ENCODE results near the gene DIP2B. TPM values are rescaled to one million over a fixed set of nuclear protein-coding genes. Genes with fewer than 3 reads are reported as not detected.

The DIP2B gene
- polyA plus RNA-seq, 3 donors, result 3.5 to 12.3 (median 6.5) TPM

GRCh38 chr12:50745861-50746260 lies 241.1 kb downstream of the DIP2B start:
- H3K9me3 ChIP-seq (replicated peaks in 1 of 2; ENCODE audit: control insufficient read depth in 1 of 2, insufficient read depth in 1 of 2, low read length in 2 of 2), result no peaks in the 10 kb centered on the region
- Mint-ChIP-seq H3K27ac (peak overlapping the region; percentile 81 to 95 (median 90)), H3K4me3 (peak overlapping the region in 1 of 2 donors; percentile 50), H3K36me3 (peaks cover 69 to 76% of the 10 kb centered on the region in 2 donors), H3K9me3 (no peaks in the 10 kb centered on the region), H3K27me3 (ENCODE audit: low read depth in 3 of 3) (peaks cover 0 to 2% (median 0%) of the 10 kb centered on the region in 3 donors), H3K4me1 (peaks cover 22% of the 10 kb centered on the region)
- TF ChIP-seq CTCF (IDR thresholded peaks at IDR 0.05), result no peak
- H3K4me1 ChIP-seq (ENCODE audit: control insufficient read depth in 1 of 2, insufficient read depth in 2 of 2, low read length in 2 of 2), result peaks cover 22 to 23% of the 10 kb centered on the region in 2 donors
- H3K36me3 ChIP-seq (replicated peaks in 1 of 2; ENCODE audit: control insufficient read depth in 1 of 2, insufficient read depth in 2 of 2, low read length in 2 of 2), result peaks cover 51 to 86% of the 10 kb centered on the region in 2 donors
- H3K27ac ChIP-seq (ENCODE audit: low read depth in 1 of 2, low read length in 2 of 2), result peak overlapping the region; percentile 70 to 86
- no peaks in the 10 kb centered on the region for H3K79me2 ChIP-seq (ENCODE audit: insufficient read depth, low read length)
- peak overlapping the region; percentile 75 for H2AFZ ChIP-seq (ENCODE audit: insufficient read depth, low read depth, low read length, poor library complexity, severe bottlenecking)
- peak overlapping the region; percentile 36 for H3K4me2 ChIP-seq (replicated peaks; ENCODE audit: extremely low read depth, low read length, poor library complexity, severe bottlenecking)
- intact Hi-C loops (cut with micrococcal nuclease), result no loop called here
- H3K4me3 ChIP-seq (replicated peaks in 1 of 3; ENCODE audit: low read depth in 2 of 3, low read length in 3 of 3), result peak overlapping the region in 1 of 3 experiments; percentile 16
- no peaks in the 10 kb centered on the region for H4K20me1 ChIP-seq (ENCODE audit: insufficient read depth, low read length)
- no CpG with 5 or more reads among the region's 4 CpGs for WGBS (ENCODE audit: insufficient coverage)
- no peaks in the 10 kb centered on the region for H3K27me3 ChIP-seq (ENCODE audit: control insufficient read depth in 2 of 2, insufficient read depth in 2 of 2, low read length in 2 of 2)
- DNase-seq, result peak; percentile 59 to 80 (median 76)
- no peak overlapping the region for H3K9ac ChIP-seq (ENCODE audit: insufficient read depth, low read length, poor library complexity, severe bottlenecking)

- Histone ChIP-seq H3K27me3 (ENCODE audit: control insufficient read depth in 2 of 2, insufficient read depth in 2 of 2, low read length in 2 of 2) (no peaks in the 10 kb centered on the region), H3K9me3 (replicated peaks in 1 of 2; ENCODE audit: control insufficient read depth in 1 of 2, insufficient read depth in 1 of 2, low read length in 2 of 2) (no peaks in the 10 kb centered on the region), H3K4me2 (replicated peaks; ENCODE audit: extremely low read depth, low read length, poor library complexity, severe bottlenecking) (peak overlapping the region; percentile 36), H3K4me1 (ENCODE audit: control insufficient read depth in 1 of 2, insufficient read depth in 2 of 2, low read length in 2 of 2) (peaks cover 22 to 23% of the 10 kb centered on the region in 2 donors), H3K36me3 (replicated peaks in 1 of 2; ENCODE audit: control insufficient read depth in 1 of 2, insufficient read depth in 2 of 2, low read length in 2 of 2) (peaks cover 46 to 80% of the 10 kb centered on the region in 2 donors), H3K79me2 (ENCODE audit: insufficient read depth, low read length) (no peaks in the 10 kb centered on the region), H3K27ac (ENCODE audit: low read depth in 1 of 2, low read length in 2 of 2) (peak overlapping the region; percentile 70 to 86), H2AFZ (ENCODE audit: insufficient read depth, low read depth, low read length, poor library complexity, severe bottlenecking) (no peak overlapping the region), H4K20me1 (ENCODE audit: insufficient read depth, low read length) (no peaks in the 10 kb centered on the region), H3K9ac (ENCODE audit: insufficient read depth, low read length, poor library complexity, severe bottlenecking) (no peak overlapping the region), H3K4me3 (replicated peaks in 1 of 3; ENCODE audit: low read depth in 2 of 3, low read length in 3 of 3) (peak overlapping the region in 1 of 3 experiments; percentile 33)
- intact Hi-C loops (cut with micrococcal nuclease), result no loop called here
- 100% methylated on average over 1 of the region's 3 CpGs for WGBS (ENCODE audit: insufficient coverage)
- no peak for TF ChIP-seq CTCF (IDR thresholded peaks at IDR 0.05)
- no peak for DNase-seq
- no peak overlapping the region for H3K4me3 Mint-ChIP-seq
- H3K9me3 Mint-ChIP-seq, result no peaks in the 10 kb centered on the region
- H3K4me1 Mint-ChIP-seq, result peaks cover 22% of the 10 kb centered on the region
- peak overlapping the region; percentile 62 to 89 (median 86) for H3K27ac Mint-ChIP-seq
- H3K27me3 Mint-ChIP-seq (ENCODE audit: low read depth in 3 of 3), result peaks cover 0 to 2% (median 0%) of the 10 kb centered on the region in 3 donors
- peaks cover 63 to 76% of the 10 kb centered on the region in 2 donors for H3K36me3 Mint-ChIP-seq
Measured at GRCh38 chr12:50746431-50746830, 241.6 kb downstream of the DIP2B start.

All from CD14-positive monocyte (primary cell).